HEK293 (cell line): ENCODE data around the gene PRKAR2B.

ENCODE experiments used
- ATF2 ChIP-seq: fragments of 450-650 bp; formaldehyde crosslinking; IDR thresholded peaks from 2 replicates; pipeline ENCODE4 v1.5.1; 2016; ENCODE audit warnings: missing biosample characterization, missing genetic modification characterization, low read depth
- MYNN ChIP-seq: fragments of 450-650 bp; formaldehyde crosslinking; IDR thresholded peaks from 2 replicates; pipeline ENCODE4 v1.5.1; 2016; ENCODE audit warnings: missing biosample characterization, missing genetic modification characterization, borderline replicate concordance
- ZNF10 ChIP-seq: fragments of 450-650 bp; formaldehyde crosslinking; IDR thresholded peaks from 2 replicates; pipeline ENCODE4 v1.5.1; 2017; ENCODE audit warnings: missing biosample characterization, missing genetic modification characterization
- ZNF175 ChIP-seq: fragments of 450-650 bp; formaldehyde crosslinking; IDR thresholded peaks from 2 replicates; pipeline ENCODE4 v1.5.1; 2016; ENCODE audit warnings: missing biosample characterization, missing genetic modification characterization
- ZNF23 ChIP-seq: fragments of 450-650 bp; formaldehyde crosslinking; IDR thresholded peaks from 2 replicates; pipeline ENCODE4 v1.5.1; 2016; ENCODE audit warnings: missing biosample characterization, missing genetic modification characterization, borderline replicate concordance
- ZNF239 ChIP-seq: fragments of 450-650 bp; formaldehyde crosslinking; IDR thresholded peaks from 2 replicates; pipeline ENCODE4 v1.5.1; 2016; ENCODE audit warnings: missing biosample characterization, missing genetic modification characterization
- ZNF274 ChIP-seq, 2 experiments: fragments of 200-500 bp in 1 of 2; fragments of 450-650 bp in 1 of 2; sonication (Bioruptor generic) in 1 of 2; formaldehyde crosslinking in 1 of 2; IDR thresholded peaks; 2 replicates each; pipeline versions ENCODE4 v1.5.1 to v1.6.1; 2014 to 2016; ENCODE audit warnings: borderline replicate concordance in 1 of 2, inconsistent platforms in 1 of 2, low read length in 1 of 2, missing biosample characterization in 1 of 2, missing genetic modification characterization in 1 of 2
- ZNF324 ChIP-seq: fragments of 450-650 bp; formaldehyde crosslinking; IDR thresholded peaks from 2 replicates; pipeline ENCODE4 v1.5.1; 2016; ENCODE audit warnings: missing biosample characterization, missing genetic modification characterization
- ZNF549 ChIP-seq: fragments of 450-650 bp; IDR thresholded peaks from 2 replicates; pipeline ENCODE4 v1.5.1; 2018; ENCODE audit warnings: missing biosample characterization, missing genetic modification characterization, mild to moderate bottlenecking, inconsistent platforms, moderate library complexity
- ZNF777 ChIP-seq: fragments of 450-650 bp; formaldehyde crosslinking; IDR thresholded peaks from 2 replicates; pipeline ENCODE4 v1.5.1; 2017; ENCODE audit warnings: missing biosample characterization, missing genetic modification characterization, borderline replicate concordance
- ZSCAN18 ChIP-seq: fragments of 450-650 bp; formaldehyde crosslinking; IDR thresholded peaks from 2 replicates; pipeline ENCODE4 v1.5.1; 2016; ENCODE audit warnings: missing biosample characterization, missing genetic modification characterization
- TF ChIP-seq, protein P1 (sequence below): fragments of 450-650 bp; formaldehyde crosslinking; IDR thresholded peaks from 2 replicates; pipeline ENCODE4 v1.5.1; 2016; ENCODE audit warnings: missing biosample characterization, missing genetic modification characterization
- TF ChIP-seq, protein P2 (sequence below): sonication (generic); formaldehyde crosslinking; IDR thresholded peaks from 2 replicates; pipeline ENCODE4 v1.8.1; 2022; ENCODE audit warnings: mild to moderate bottlenecking, moderate library complexity, missing genetic modification reagents

GRCh38 chr7:107065929-107066247 lies 21.4 kb downstream of the PRKAR2B start:
- TF ChIP-seq, protein P1, sequence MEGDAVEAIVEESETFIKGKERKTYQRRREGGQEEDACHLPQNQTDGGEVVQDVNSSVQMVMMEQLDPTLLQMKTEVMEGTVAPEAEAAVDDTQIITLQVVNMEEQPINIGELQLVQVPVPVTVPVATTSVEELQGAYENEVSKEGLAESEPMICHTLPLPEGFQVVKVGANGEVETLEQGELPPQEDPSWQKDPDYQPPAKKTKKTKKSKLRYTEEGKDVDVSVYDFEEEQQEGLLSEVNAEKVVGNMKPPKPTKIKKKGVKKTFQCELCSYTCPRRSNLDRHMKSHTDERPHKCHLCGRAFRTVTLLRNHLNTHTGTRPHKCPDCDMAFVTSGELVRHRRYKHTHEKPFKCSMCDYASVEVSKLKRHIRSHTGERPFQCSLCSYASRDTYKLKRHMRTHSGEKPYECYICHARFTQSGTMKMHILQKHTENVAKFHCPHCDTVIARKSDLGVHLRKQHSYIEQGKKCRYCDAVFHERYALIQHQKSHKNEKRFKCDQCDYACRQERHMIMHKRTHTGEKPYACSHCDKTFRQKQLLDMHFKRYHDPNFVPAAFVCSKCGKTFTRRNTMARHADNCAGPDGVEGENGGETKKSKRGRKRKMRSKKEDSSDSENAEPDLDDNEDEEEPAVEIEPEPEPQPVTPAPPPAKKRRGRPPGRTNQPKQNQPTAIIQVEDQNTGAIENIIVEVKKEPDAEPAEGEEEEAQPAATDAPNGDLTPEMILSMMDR (tag by site-specific recombination), result no peak
- TF ChIP-seq ATF2 (tag by site-specific recombination) (no peak), ZSCAN18 (tag by site-specific recombination) (no peak), ZNF10 (tag by site-specific recombination) (no peak), ZNF549 (no peak), ZNF777 (tag by site-specific recombination) (no peak), ZNF274 (IDR thresholded peaks at IDR 0.05; ENCODE audit: low read length) (no peak), ZNF274 (tag by site-specific recombination; IDR thresholded peaks at IDR 0.05; ENCODE audit: borderline replicate concordance) (no peak), ZNF23 (tag by site-specific recombination) (no peak), MYNN (no peak), ZNF175 (tag by site-specific recombination) (no peak), ZNF324 (tag by site-specific recombination) (no peak), ZNF239 (tag by site-specific recombination) (no peak)
- TF ChIP-seq, protein P2, sequence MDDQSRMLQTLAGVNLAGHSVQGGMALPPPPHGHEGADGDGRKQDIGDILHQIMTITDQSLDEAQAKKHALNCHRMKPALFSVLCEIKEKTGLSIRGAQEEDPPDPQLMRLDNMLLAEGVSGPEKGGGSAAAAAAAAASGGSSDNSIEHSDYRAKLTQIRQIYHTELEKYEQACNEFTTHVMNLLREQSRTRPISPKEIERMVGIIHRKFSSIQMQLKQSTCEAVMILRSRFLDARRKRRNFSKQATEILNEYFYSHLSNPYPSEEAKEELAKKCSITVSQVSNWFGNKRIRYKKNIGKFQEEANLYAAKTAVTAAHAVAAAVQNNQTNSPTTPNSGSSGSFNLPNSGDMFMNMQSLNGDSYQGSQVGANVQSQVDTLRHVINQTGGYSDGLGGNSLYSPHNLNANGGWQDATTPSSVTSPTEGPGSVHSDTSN (CRISPR knock-in tag), result no peak
